NB4 (cell line): ENCODE measurements around the gene ZNF3.

Source experiments
- CTCF ChIP-seq: IDR thresholded peaks from one replicate; pipeline ENCODE4 v1.5.1; 2012; ENCODE audit warnings: low read depth, low read length
- MAX ChIP-seq: IDR thresholded peaks from 2 replicates; pipeline ENCODE4 v1.6.1; 2011; ENCODE audit warnings: low read depth, low read length
- POLR2A ChIP-seq: IDR thresholded peaks from 2 replicates; pipeline ENCODE4 v1.6.1; 2011; ENCODE audit warnings: mild to moderate bottlenecking; ENCODE audit not compliant: insufficient read length; ENCODE audit errors: extremely low read depth

GRCh38 chr7:100034871-100035510 lies 46.5 kb downstream of the ZNF3 start:
- TF ChIP-seq POLR2A, result no peak
- no peak for TF ChIP-seq CTCF
- no peak for TF ChIP-seq MAX
